Suprapubic skin (tissue), 3 donors: ENCODE results near the gene COL28A1.

Experiments
- EP300 ChIP-seq: sonication (generic); formaldehyde crosslinking; IDR thresholded peaks from one replicate; pipeline ENCODE4 v1.6.1; 2017; ENCODE audit warnings: antibody characterized with exemption
- TF ChIP-seq, protein P1 (sequence below), 2 donors: fragments of 200-600 bp in 1 of 2; fragments of 450-650 bp in 1 of 2; sonication (generic) in 1 of 2; IDR thresholded peaks; one replicate each; pipeline ENCODE4 v1.5.1; 2016 to 2019; ENCODE audit warnings: antibody characterized with exemption in 2 of 2, mild to moderate bottlenecking in 1 of 2, moderate library complexity in 1 of 2

DNA sequence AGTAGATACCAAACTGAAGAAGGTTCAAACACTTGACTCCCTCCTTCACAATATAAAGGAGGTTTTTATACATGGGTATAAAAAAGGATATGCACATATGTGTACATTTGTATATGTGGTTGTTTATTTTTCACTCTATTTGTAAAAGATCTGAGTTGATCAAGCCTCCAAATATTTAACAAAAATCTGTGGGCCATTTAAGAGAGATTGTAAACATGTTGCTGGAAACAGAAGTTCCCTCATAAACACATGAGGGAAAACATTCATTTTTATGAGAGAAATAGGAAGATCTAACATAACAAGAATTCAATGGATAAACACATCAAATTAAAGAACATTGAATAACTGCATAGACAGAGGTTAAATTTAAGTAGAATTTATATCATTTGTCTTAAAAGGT lies 81.7 kb downstream of the COL28A1 start:
- TF ChIP-seq, protein P1, sequence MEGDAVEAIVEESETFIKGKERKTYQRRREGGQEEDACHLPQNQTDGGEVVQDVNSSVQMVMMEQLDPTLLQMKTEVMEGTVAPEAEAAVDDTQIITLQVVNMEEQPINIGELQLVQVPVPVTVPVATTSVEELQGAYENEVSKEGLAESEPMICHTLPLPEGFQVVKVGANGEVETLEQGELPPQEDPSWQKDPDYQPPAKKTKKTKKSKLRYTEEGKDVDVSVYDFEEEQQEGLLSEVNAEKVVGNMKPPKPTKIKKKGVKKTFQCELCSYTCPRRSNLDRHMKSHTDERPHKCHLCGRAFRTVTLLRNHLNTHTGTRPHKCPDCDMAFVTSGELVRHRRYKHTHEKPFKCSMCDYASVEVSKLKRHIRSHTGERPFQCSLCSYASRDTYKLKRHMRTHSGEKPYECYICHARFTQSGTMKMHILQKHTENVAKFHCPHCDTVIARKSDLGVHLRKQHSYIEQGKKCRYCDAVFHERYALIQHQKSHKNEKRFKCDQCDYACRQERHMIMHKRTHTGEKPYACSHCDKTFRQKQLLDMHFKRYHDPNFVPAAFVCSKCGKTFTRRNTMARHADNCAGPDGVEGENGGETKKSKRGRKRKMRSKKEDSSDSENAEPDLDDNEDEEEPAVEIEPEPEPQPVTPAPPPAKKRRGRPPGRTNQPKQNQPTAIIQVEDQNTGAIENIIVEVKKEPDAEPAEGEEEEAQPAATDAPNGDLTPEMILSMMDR (IDR thresholded peaks at IDR 0.05): no peak
- TF ChIP-seq EP300: no peak
